ENCODE results near the gene IL18R1.

IL18R1 gene

DNA sequence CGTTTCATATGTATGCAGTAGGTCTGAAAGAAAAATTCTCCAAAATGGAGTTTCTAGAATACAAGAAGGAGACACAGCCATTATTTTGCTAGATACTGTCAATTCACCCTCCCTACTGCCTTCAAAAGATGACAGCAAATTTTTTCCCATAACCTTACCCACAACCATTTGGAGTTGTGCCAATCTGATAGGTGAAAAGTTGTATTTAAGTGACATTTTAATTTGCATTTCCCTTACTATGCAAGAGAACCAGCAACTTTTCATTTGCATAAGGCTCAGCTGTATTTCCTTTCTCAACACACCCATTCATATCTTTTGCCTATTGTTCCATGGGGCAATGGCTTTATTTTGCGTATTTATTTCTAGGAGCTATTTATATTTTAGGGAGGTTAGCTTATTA lies 36.0 kb downstream of the IL18R1 start:
- Mint-ChIP-seq H3K27ac (no peak overlapping the region), H3K36me3 (peaks cover 7% of the 10 kb centered on the region), H3K27me3 (no peaks in the 10 kb centered on the region), H3K4me1 (peaks cover 9% of the 10 kb centered on the region), H3K4me3 (no peak overlapping the region), H3K9me3 (no peaks in the 10 kb centered on the region)
- ATAC-seq (ENCODE audit: low read depth) (no peak), DNase-seq (ENCODE audit: low spot score in 2 of 2) (no peak)

DNA sequence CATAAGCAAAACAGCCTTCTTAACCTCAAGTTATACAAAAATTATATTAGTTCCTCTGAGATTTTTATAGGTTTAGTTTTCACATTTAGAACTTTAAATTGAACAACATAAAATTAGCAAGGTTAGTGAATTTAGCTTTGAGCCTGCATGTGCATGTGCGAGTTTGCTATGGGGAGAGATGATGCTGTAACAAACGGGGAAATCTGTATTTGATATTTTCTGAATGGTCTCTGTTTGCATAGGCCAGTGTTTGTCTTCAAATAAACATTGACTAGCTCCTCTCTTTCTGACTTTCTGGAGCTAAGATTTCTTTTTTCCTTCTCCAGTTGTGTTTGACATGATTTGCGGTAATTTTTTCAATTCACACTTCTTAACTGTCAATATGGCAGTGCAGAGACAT lies 36.5 kb downstream of the IL18R1 start:
- no peaks in the 10 kb centered on the region for H3K27me3 Mint-ChIP-seq
- ATAC-seq (ENCODE audit: low read depth): no peak
- no peak overlapping the region for H3K4me3 Mint-ChIP-seq
- peaks cover 9% of the 10 kb centered on the region for H3K4me1 Mint-ChIP-seq
- H3K27ac Mint-ChIP-seq: no peak overlapping the region
- no peak for DNase-seq (ENCODE audit: low spot score in 2 of 2)
- no peaks in the 10 kb centered on the region for H3K9me3 Mint-ChIP-seq
- H3K36me3 Mint-ChIP-seq: peaks cover 7% of the 10 kb centered on the region

DNA sequence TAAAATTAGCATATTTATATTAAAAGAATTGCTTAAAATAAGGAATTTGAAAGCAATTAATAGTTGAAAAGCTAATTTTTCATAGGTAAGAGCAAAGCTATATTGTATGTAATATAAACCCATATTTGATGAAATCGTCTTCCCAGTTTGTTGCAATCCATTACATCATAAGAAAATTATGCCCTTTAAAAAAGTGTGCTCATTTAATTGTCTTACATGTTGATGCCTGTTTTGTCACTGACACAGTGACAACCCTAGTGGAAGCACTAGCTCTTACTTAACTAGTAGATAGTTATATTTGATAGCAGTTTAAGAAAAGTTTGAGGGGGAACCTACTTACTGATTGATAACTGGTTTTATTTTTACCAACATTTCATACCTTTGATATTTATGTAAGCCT lies 37.3 kb downstream of the IL18R1 start:
- no peaks in the 10 kb centered on the region for H3K9me3 Mint-ChIP-seq

DNA sequence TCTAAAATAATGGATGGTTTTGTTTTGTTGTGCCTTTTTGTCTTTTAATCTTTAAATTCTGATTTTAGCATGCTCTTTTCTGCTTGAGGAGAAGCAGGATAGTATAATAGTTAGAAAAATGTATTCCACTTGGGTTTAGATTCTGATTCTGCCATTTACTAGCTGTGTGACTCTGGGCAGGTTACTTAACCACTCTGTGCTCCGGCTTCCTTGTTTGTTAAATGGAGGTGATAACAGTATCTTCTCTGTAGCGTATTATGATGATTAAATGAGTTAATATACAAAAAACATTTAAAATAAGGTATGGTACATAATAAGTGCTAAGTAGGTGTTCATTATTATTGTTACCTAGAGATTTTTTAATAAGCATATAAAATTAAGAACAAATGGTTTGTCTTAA lies 40.4 kb downstream of the IL18R1 start:
- H3K27me3 Mint-ChIP-seq: no peaks in the 10 kb centered on the region
- ATAC-seq (ENCODE audit: low read depth) (no peak), DNase-seq (ENCODE audit: low spot score in 2 of 2) (no peak)
- H3K4me3 Mint-ChIP-seq: no peak overlapping the region
- H3K9me3 Mint-ChIP-seq: no peaks in the 10 kb centered on the region
- peaks cover 5% of the 10 kb centered on the region for H3K4me1 Mint-ChIP-seq
- no peak overlapping the region for H3K27ac Mint-ChIP-seq
- H3K36me3 Mint-ChIP-seq: peaks cover 1% of the 10 kb centered on the region

More for the DNA sequence above, 37.3 kb downstream of the IL18R1 start:
- DNase-seq (ENCODE audit: low spot score in 2 of 2): no peak
- no peak overlapping the region for H3K4me3 Mint-ChIP-seq
- H3K27me3 Mint-ChIP-seq: no peaks in the 10 kb centered on the region
- H3K4me1 Mint-ChIP-seq: peaks cover 5% of the 10 kb centered on the region
- no peak for ATAC-seq (ENCODE audit: low read depth)
- peaks cover 3% of the 10 kb centered on the region for H3K36me3 Mint-ChIP-seq
- no peak overlapping the region for H3K27ac Mint-ChIP-seq

DNA sequence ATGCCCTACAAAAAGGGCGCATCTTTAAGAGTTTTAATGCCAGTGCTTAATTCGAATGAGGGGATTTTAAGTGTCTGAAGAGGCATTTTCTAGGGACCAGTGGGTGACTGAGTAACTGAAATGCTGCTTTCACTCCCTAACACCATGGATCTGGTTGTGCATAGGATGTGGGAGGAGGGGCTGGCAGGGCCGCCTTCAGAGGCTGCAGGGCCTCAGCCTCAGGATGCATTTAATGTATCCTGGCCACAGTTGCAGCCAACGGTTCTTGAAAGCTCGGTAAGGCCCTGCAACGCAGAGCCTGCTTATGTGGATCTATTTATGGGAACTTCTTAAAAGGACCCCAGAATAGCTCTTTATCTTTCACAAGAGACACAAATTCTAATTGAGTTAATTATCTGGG lies 41.6 kb downstream of the IL18R1 start:
- Mint-ChIP-seq H3K9me3 (no peaks in the 10 kb centered on the region), H3K36me3 (no peaks in the 10 kb centered on the region), H3K4me3 (no peak overlapping the region), H3K27me3 (no peaks in the 10 kb centered on the region), H3K27ac (no peak overlapping the region), H3K4me1 (no peaks in the 10 kb centered on the region)
- DNase-seq (ENCODE audit: low spot score in 2 of 2): no peak
- no peak for ATAC-seq (ENCODE audit: low read depth)

DNA sequence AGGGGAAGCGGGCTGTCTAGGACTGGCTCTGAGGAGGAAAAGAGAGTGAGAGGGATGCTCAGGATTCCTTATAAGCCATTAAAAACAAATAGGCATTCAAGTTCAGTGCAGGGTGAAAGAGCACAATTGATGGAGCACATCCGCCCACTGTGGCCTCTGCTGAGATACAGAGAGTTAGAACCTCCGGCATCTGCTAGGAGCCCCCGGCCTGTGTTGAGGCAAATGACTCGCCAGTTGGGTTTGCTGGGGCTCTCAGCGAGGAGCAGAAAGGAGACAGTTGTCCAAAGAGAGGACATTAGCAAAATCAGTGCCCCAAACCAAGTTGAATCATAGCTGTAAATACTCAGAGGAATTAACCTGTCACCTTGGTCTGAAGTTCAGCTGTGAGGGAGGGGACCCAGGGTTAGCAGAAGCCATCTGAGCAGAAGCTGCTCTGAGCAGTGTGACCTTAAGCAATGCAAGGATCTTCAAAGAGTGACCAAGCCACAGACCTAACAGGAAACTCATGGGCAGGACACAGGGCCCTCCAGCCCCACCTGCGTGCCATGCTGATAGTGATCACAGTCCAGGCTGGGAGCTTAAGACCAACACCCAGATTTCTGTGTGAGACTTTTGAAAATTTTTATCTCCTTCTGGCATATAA lies 44.0 kb downstream of the IL18R1 start:
- H3K27ac Mint-ChIP-seq: no peak overlapping the region
- H3K4me1 Mint-ChIP-seq: no peaks in the 10 kb centered on the region
- no peaks in the 10 kb centered on the region for H3K27me3 Mint-ChIP-seq
- ATAC-seq (ENCODE audit: low read depth) (no peak), DNase-seq (ENCODE audit: low spot score in 2 of 2) (no peak)
- no peaks in the 10 kb centered on the region for H3K36me3 Mint-ChIP-seq
- H3K4me3 Mint-ChIP-seq: no peak overlapping the region
- H3K9me3 Mint-ChIP-seq: no peaks in the 10 kb centered on the region

DNA sequence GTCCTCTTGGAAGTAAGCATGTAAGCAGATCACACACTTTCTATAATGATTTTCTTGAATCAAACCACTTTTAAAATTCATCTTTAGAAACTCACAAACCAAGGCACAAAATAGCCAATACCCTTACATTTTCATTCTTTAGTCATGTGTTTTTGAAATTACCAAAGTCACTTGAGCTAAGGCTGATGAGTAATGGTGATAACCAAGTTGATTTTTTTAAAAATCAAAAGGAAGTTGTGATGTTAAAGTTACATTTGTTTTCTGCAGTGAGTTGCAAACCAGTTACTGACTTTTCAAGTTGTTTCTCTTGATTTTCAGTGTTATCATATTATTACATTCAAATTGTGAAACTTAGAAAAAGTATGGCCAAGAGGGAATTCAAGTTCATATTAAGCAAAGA lies 45.9 kb downstream of the IL18R1 start:
- no peak for ATAC-seq (ENCODE audit: low read depth)
- H3K27ac Mint-ChIP-seq: no peak overlapping the region
- H3K36me3 Mint-ChIP-seq: no peaks in the 10 kb centered on the region
- H3K4me3 Mint-ChIP-seq: no peak overlapping the region
- no peaks in the 10 kb centered on the region for H3K9me3 Mint-ChIP-seq
- no peaks in the 10 kb centered on the region for H3K4me1 Mint-ChIP-seq
- no peaks in the 10 kb centered on the region for H3K27me3 Mint-ChIP-seq
- DNase-seq (ENCODE audit: low spot score in 2 of 2): no peak

DNA sequence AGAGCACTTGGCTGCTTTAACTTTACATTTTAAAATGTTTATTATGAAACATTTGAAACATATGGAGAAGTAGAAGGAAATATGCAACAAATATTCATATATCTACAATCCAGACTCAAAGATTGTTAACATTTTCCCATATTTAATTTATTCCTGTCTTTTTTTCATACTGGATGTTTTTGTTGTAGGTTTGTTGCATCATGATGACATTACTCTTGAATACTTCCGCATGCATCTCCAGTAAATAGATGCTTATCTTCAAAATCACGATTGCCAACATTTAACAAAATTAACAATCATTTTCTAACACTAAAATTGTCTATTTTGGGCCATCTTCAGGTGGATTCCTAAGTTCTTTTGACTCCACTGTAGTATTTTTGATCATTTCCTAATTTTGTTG lies 46.3 kb downstream of the IL18R1 start:
- Mint-ChIP-seq H3K27me3 (no peaks in the 10 kb centered on the region), H3K4me1 (no peaks in the 10 kb centered on the region), H3K36me3 (no peaks in the 10 kb centered on the region), H3K4me3 (no peak overlapping the region), H3K27ac (no peak overlapping the region), H3K9me3 (no peaks in the 10 kb centered on the region)
- ATAC-seq (ENCODE audit: low read depth) (no peak), DNase-seq (ENCODE audit: low spot score in 2 of 2) (no peak)

DNA sequence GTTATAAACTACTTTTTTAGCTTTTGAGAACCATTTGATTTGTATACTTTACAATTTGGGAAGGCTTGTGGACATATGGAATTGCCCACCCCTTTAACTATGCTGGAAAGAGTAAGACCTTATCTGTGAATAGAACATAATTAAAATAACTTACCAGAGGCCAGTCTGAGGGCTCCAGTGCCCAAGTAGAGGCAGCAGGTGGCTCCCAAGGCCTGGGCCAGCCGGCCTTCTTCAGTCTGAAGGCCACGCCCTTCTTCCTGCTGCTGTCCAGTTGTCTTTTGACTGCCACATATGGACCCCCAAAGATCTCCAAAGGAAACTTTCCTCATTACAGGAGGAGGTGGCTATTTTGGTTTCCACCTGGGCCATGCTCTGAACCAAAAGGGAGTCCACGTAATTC lies 55.4 kb downstream of the IL18R1 start:
- Mint-ChIP-seq H3K27ac (no peak overlapping the region), H3K4me1 (no peaks in the 10 kb centered on the region), H3K4me3 (no peak overlapping the region), H3K36me3 (peaks cover 3% of the 10 kb centered on the region), H3K27me3 (no peaks in the 10 kb centered on the region), H3K9me3 (no peaks in the 10 kb centered on the region)
- ATAC-seq (ENCODE audit: low read depth) (no peak), DNase-seq (ENCODE audit: low spot score in 2 of 2) (no peak)

DNA sequence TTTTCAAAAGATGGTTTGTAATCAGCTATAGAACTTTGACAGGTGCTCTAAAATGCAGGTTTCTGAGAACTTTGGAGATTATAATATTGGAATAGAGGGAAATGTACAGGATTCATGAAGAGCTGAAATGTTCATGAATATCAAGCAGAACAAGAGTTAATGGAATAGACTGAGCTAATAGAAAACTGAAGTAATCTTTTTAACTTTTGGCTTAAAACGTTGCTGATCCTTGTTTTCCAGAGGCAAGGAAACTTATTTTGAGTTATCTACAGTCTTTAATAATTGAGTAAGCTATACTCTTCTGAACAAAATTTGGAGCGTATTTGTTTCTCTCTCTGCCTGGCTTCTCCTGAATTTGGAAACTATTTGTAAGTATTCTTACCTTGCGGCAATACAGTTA lies 56.6 kb downstream of the IL18R1 start:
- no peaks in the 10 kb centered on the region for H3K9me3 Mint-ChIP-seq
- H3K4me1 Mint-ChIP-seq: no peaks in the 10 kb centered on the region
- H3K27ac Mint-ChIP-seq: no peak overlapping the region
- peaks cover 3% of the 10 kb centered on the region for H3K36me3 Mint-ChIP-seq
- DNase-seq (ENCODE audit: low spot score in 2 of 2) (no peak), ATAC-seq (ENCODE audit: low read depth) (no peak)
- no peaks in the 10 kb centered on the region for H3K27me3 Mint-ChIP-seq
- no peak overlapping the region for H3K4me3 Mint-ChIP-seq

DNA sequence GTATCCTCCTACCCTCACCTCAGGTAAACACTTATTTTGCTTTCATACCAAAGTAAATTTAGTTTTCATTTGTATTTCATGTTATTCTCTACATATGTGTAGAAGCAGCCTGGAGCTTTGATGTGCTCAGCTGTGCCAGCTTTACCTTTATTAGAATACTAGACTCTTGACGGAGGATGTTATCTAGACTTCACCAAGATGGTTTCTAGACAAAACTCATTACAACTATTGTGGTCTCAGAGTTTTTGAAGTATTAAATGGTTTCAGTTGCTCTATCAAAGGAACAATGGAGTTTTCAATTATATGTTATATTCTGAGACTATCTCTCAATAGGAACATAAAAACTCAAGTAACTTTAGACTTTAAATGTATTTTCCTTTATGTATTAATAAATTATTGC lies 62.4 kb downstream of the IL18R1 start:
- ATAC-seq (ENCODE audit: low read depth): no peak
- Mint-ChIP-seq H3K27ac (peak overlapping the region; percentile 59), H3K27me3 (no peaks in the 10 kb centered on the region), H3K9me3 (no peaks in the 10 kb centered on the region), H3K4me3 (no peak overlapping the region), H3K4me1 (peaks cover 11% of the 10 kb centered on the region), H3K36me3 (no peaks in the 10 kb centered on the region)
- DNase-seq (ENCODE audit: low spot score in 2 of 2): no peak

DNA sequence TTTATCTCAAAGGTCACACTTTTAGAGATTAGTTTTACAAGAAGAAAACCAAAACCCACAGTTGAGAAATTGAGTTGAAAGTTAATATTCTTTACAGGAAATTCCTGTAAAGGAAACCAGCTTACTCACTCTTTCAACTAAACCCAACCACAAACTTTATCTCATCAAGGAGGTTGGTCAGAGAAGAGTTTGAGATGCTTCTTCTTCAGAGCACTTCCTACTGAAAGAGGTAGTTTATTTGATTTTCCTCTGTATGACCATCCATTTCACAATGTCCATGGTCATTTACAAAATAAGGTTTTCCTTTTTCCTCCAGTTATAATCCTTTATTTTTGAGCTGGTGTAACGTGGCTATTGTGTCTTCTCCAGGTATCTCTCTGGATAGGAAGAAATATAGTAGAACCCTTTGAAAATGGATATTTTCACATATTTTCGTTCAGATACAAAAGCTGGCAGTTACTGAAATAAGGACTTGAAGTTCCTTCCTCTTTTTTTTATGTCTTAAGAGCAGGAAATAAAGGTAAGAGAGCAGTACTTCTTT lies 62.9 kb downstream of the IL18R1 start:
- H3K27me3 Mint-ChIP-seq: no peaks in the 10 kb centered on the region
- peaks cover 13% of the 10 kb centered on the region for H3K4me1 Mint-ChIP-seq
- no peaks in the 10 kb centered on the region for H3K36me3 Mint-ChIP-seq
- H3K27ac Mint-ChIP-seq: peak overlapping the region; percentile 86
- no peak overlapping the region for H3K4me3 Mint-ChIP-seq
- H3K9me3 Mint-ChIP-seq: no peaks in the 10 kb centered on the region
- DNase-seq (ENCODE audit: low spot score in 2 of 2): no peak
- ATAC-seq (ENCODE audit: low read depth): peak; percentile 86

DNA sequence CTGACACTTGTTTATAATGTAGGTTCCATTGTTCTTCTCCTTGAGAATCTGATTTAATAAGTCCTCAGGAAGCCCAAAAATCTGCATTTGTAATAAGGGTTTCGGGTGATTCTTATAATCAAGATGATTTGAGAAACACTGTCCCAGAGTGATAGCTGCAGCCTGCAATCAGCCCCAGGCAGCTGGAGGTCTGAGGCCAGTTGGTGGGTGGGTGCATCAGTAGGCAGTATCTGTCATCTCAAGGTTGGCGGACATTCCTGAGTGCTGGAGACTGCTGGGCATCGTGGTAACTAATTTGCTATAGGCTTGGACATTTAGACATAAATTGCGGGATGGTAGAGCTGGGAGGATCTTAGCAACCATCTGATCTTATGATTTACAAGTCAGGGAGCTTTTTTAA lies 64.7 kb downstream of the IL18R1 start:
- DNase-seq (ENCODE audit: low spot score in 2 of 2) (no peak), ATAC-seq (ENCODE audit: low read depth) (no peak)
- Mint-ChIP-seq H3K36me3 (no peaks in the 10 kb centered on the region), H3K27me3 (no peaks in the 10 kb centered on the region), H3K27ac (no peak overlapping the region), H3K4me3 (no peak overlapping the region), H3K9me3 (no peaks in the 10 kb centered on the region), H3K4me1 (peaks cover 21% of the 10 kb centered on the region)

DNA sequence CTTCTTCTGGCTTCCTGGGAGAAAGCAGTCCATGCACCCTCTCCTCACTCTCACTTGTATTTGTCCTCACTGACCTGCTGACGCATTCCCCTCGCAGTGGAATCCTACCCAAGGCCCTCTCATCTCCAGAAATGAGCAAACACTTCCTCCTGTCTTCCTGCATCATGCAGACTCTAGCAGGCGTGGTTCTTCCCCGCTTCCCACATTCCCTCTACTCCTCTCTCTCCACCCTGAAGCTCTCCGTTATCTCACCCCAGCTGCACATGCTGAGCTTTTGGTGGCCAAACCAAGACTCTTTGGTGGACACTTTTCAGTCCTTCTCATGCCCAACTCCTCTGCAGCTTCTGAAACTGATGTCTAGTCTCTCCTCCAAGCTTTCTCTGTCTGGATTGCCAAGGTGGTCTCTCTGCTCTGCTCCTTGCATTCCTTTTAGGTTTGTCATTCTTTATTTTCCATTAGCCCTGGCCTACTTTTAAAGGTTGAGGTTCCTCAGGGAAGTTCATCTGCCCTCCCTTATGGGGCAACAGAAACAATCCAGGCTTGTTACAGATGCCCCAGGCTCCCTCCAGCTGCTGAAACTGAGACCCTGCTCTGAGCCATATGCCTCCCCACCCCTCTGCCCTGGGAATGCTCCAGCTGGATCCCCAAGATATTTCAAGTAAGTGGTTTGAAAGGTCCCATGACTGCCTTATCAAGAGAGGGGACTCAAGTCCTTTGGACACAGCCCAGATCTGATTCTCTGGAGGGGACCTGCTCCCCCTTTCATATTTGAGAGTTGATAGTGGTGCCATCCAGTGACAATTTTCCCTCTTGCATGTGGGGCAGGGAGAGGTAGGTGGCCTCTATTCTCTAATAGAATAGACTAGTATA lies 66.5 kb downstream of the IL18R1 start:
- no peak overlapping the region for H3K4me3 Mint-ChIP-seq

More for the DNA sequence above, 66.5 kb downstream of the IL18R1 start:
- ATAC-seq (ENCODE audit: low read depth): no peak
- no peaks in the 10 kb centered on the region for H3K36me3 Mint-ChIP-seq
- no peaks in the 10 kb centered on the region for H3K9me3 Mint-ChIP-seq
- H3K27me3 Mint-ChIP-seq: no peaks in the 10 kb centered on the region
- DNase-seq (ENCODE audit: low spot score in 2 of 2): no peak
- peaks cover 31% of the 10 kb centered on the region for H3K4me1 Mint-ChIP-seq
- H3K27ac Mint-ChIP-seq: no peak overlapping the region
